ENCODE data around the gene MEIS2. TPM values are rescaled to one million over a fixed set of nuclear protein-coding genes. Genes with fewer than 3 reads are reported as not detected.
A peak's percentile ranks its signal among the peaks of the same experiment; 100 is the strongest.

MEIS2 gene
- polyA plus RNA-seq, 4 donors, result 138 to 178 (median 147) TPM

DNA sequence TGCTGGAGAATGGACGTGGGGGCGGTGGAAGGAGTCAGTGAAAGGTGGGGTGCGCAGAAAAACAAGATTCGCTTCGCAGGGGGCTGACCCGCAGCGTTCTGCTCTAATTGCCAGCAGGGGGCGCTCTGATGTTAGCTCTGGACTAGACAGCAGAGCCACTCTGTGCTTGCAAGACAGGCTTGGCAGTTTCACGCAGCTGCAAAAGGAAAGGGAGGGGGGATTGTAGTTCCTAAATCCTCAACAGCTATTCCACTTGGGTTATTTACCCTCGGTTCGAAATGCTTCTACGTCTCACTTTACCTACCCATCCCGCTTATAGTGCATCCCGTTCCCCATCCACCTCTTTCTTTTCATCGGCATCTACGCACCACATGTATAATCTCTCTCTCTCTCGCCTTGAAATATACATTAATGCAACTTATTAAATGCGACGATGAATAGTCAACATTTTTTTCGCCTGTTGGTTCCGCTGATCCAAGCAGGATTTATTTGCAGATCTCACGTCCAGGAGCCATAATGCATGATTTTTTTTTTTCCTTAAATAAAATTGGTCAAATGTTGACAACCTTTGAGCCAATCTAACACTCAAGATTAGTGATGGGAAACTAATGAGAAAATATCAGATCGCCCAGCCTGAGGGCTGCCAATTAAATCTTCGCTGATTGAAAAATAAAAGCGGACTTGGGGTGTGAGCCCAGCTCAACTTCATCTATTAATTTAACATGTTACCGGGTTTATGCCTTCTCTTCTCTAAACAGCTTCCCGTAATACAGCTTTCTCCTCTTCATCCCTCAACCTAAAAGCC lies 216.4 kb downstream of the MEIS2 start:
- DNase-seq (ENCODE audit: low read depth in 4 of 4, low spot score in 2 of 4), result peak in 3 of 4 donors; percentile 81 to 94 (median 86)

DNA sequence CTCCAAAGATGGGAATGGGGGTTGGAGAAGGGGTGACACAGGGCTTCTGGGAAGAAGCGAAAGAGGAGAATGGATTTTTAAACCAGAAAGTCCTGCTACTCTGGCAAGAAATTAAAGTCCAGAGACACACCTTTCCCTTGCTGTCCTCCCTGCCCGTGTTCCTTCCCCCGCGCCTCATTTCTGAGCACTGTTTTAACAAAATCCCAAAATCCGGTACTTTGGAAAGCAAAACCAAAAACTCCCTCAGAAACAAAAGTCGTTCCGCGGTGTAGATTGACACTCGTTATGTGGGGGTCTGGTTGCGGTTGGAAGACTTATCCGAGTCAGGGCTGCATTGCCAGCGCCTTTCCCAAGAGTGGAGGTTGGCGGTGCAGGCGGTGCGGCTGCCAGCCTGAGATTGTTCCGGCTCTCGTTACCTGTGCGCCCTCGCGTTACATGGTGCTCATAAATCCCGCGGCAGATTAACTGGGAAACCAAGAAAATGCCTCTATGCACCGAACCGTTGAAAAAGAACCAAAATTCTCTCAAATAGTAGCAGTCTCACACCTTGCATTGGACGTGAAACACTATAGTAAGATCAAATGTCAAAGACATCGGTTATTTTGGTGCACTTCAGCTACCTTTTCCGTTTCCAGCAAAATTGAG lies 217.7 kb downstream of the MEIS2 start:
- DNase-seq (ENCODE audit: low read depth in 4 of 4, low spot score in 2 of 4), result peak in 2 of 4 donors; percentile 58 to 79

DNA sequence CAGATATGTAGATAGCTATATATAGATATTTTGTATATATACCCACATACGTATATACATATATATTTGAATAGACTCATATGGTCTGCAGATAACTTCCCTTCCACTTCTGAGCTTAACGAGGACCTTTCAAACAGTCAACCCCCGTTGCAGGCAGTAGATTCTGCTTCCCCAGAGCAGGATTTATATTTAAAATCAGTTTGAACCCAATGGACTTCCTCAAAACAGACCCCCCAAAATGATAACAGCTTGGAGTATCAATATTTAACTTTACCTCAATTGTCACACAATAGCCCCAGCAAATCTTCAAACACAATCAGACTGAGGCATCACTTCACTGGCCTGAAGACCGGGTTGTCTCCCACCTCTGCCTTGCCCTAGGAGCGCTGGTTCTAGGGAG lies 218.3 kb downstream of the MEIS2 start:
- DNase-seq (ENCODE audit: low read depth in 4 of 4, low spot score in 2 of 4), result peak in 1 of 4 donors; percentile 36

DNA sequence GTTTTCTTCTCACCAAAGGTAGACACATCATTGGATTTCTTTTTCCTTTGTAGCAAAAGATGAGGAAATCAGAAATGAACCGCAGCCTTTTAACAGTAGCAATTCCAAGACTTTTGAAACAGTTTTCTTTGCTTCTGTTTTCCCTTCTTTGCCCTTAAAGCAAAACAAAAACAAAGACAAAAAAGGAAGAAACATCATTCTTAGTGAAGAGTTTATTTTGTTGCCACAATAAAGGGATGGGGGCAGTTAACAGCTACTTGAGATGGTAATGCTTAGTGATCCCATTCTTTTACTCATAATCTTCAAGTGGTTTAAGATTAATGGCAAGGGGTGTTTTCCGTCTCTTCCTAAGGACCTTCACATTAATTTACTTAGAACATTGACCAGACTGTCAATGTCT lies 218.8 kb downstream of the MEIS2 start:
- DNase-seq (ENCODE audit: low read depth in 4 of 4, low spot score in 2 of 4), result peak in 1 of 4 donors; percentile 32

DNA sequence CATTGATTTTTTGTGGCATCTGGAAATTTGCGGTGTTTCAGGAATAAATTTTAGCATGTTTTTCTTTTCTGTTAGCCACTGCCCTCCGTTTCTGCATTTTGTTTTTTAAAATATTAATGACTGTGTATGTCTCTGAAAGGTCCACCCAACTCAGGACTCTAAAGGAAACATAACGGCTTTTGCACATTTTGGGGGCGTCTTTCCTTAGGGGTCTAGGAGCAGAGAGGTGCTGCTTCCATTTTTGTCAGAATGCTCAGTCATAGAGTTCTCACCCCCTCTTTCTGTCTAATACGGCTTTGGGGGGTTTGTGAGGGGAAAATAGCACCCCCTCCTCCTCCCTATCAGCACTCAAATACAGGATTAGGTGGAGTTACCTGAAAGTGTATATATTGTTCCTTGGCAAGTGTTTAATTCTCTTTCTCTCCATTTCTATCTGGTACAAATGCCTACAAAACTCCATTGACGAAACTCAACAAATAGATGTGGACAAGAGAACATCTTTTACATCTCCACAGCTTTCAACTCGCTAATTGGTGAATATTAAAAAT lies 219.4 kb downstream of the MEIS2 start:
- DNase-seq (ENCODE audit: low read depth in 4 of 4, low spot score in 2 of 4), result no peak

DNA sequence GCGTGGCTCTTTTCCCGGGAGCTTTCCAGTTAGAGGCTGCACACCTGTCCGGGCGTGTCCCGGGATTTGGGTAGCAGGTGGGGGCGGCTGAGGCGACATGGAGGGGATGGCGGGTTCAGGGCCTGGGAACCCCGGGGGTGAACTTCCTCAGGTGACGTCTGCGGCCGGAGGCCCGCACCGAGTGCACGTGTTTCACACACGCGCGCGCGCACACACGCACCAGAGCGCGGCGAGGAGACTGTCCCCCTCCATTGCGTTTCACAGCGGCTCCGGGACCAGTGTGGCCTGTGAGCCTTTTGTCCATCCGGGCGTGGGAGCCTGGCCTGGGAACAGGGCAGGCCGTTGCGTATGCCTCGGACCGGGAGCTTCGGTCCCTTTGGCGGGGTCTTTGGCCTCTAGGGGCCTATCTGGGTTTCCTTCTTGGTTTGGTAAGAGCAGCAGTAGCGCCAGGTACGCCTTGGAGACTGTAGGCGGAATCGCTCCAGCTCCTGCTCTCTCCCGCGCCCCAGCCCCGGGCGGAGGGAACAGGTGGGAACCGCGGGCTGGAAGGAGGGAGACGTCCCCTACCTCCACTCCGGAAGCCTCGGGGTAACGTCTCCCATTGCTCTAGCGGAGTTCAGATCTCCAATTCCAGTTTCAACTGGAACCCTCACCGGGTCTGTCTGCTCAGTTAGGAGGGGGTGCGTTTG lies 220.0 kb downstream of the MEIS2 start:
- DNase-seq (ENCODE audit: low read depth in 4 of 4, low spot score in 2 of 4), result peak in 2 of 4 donors; percentile 34 to 41

DNA sequence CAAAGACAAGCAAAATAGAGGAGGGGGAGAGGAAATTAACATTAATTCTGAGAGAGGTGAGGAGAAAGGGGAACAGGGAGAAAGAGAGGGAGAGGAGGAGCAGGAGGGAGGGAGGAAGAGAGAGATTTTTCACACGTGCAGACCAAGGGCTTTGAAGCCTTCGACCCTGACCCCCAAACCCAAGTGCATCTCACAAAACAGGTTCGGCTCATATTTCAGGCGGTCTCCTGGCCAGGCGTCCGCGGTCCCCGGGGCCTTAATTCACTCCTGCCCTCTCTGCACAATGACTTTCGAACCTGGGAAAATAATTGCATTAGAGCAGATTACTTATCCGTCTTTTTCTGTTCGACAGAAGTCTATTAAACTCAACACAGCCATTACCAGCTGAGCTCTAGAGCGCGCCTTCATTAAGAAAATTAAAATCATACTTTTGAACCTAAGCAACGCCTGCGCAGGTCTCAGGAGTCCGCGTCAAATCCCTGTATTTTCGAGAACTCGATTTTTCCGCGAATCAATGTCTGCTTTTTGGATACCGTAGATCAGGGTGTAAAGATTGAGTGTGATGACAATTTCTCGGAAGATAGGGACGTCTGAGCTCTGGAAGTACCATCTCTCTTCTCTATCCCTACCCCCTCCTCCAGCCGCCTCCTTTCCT lies 220.7 kb downstream of the MEIS2 start:
- no peak for DNase-seq (ENCODE audit: low read depth in 4 of 4, low spot score in 2 of 4)

DNA sequence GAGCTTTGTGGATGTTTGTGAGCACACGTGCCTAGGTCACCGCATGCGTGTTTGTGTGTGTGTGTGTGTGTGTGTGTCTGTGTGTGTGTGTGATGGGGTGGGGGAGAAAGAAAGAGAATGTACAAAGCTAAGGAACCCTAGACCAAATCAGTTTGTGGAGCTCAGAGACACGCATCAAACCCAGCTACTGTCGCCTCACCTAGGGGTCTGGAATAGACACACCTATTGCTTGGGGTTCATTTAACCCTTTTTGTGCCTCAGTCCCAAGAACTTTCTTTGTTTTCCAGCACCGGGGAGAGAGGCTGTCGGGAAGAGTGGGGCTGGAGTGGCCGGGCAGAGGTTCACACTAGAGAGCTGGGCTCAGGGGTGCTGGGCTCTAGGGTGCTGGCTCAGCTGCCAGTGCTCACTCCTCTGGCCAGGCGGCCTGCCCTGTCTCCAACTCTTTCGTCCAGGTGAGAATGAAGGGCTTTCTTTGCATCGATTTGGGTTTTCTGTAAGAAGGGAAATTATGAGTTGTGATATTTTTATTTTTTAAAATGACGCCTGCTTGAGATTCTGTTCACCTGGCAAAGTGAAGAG lies 221.6 kb downstream of the MEIS2 start:
- no peak for DNase-seq (ENCODE audit: low read depth in 4 of 4, low spot score in 2 of 4)

DNA sequence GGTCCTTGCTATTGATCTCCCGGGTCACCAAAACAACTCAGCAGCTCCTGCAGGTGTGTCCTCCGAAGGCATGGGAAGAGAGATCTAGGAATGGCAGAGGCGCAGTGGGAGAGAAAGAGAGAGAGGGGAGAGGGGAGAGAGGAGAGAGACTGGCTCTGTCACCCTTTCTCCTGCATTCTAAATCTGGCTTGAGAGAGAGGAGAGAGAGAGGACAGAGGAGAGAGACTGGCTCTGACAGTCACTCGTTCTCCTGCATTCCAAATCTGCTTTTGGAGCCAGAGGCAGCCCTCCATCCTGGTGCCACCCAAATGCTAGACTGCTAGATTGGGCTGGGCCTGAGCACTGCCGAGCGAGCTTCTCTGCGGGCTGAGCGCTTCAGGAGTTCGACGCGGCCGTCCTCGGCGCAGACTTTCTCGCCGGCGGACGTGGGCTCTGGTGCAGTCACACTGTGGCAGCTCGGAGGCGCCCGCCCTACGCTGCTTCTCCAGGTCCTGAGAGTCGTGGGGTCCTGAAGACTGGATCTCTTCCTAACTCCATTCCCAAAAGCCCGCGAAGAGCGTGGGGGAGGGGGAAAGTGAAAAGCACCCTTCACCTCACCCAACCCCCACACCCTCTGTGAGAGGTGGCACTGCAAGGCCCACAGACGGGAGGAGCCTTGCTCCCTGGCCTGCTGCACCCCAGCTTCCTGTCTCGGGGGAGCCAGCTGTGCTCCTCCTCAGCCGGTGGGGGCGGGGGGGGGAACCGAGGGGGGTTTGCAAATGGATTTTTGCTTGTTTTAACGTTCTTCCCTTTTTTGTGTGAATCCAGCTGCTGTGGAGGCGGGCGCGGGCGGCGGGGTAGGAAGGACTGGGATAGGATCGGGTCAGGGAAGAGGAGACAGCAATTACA lies 222.3 kb downstream of the MEIS2 start:
- peak in 1 of 4 donors; percentile 47 for DNase-seq (ENCODE audit: low read depth in 4 of 4, low spot score in 2 of 4)

DNA sequence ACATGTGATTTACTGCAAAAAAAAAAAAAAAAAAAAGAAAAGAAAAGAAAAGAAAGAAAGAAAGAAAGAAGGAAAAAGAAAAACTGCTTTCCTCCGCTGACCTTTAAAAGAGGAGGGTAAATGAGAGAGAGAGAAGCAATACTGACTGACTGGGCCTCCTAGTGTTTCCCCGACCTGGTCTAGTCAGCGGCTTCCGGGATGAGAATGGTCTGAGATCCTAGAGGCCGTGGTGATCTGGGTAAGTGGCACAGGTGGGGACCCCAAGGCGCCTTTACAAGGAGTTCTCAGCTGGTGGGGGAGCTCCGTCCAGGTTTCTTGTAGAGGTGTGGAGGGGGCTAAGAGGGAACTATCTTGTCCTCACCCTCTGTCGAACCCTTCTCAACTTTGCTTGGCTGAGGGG lies 223.1 kb downstream of the MEIS2 start:
- no peak for DNase-seq (ENCODE audit: low read depth in 4 of 4, low spot score in 2 of 4)

DNA sequence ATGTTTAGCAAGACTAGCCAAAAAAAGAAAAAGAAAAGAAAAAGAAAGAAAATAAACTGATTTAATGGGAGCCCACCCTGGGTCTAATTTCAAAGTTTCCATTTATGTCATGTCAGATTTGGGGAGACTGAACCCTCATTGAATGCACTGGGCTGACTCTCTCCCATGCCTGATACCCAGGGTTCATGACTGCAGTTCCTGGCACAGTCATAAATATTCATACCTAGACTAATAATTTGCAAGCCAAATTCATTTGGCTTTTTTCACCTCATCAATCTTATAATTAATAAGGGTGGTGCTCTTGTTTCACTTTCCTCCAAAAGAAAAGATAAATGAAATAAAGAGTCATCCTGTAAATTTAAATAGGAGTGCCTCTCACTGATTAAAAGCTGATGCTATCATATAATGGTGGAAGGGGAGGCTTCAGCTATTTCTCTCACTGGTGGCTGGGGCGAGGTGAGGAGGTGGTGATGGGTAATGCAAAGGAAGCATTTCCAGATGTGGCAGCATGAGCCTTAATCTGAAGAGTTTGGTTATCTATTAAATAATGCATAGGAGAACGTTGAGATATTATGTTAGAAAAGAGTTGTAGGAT lies 224.5 kb downstream of the MEIS2 start:
- no peak for DNase-seq (ENCODE audit: low read depth in 4 of 4, low spot score in 2 of 4)

DNA sequence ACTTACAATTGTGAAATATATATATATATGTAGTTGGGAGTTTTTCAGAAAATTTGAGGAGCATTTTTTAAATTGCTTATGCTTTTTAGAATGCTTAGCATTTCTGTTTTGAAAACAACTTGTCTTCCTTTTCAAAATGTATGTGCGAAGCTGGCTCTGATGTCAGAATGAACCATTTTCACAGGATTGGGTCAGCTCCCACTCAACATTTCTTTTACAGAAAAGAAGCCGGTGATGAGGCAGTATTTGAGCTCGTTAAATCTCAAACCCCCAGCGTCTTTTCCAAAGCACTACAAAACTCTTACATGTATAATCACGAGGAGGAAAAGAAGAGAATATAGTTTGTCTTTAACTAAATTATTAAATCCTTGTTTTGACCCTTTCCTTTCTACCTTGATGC lies 225.4 kb downstream of the MEIS2 start:
- DNase-seq (ENCODE audit: low read depth in 4 of 4, low spot score in 2 of 4), result no peak

DNA sequence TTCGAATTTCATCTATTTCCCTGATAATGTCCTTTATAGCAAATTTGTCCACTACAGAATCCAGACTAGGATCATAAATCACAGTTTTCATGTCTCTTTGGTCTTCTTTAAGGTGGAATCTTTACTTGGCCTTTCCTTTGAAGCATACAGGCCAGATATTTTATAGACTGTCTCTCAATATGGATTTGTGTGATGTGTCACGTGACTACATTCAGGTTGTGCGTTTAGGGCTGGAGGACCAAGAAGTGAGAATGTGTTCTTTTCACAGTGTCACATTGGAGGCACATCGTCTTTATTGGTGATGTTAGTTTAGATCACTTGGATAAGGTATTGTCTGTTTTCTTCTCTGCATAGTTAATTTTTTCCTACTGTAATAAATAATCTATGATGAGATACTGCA lies 232.9 kb downstream of the MEIS2 start:
- no peak for DNase-seq (ENCODE audit: low read depth in 4 of 4, low spot score in 2 of 4)

DNA sequence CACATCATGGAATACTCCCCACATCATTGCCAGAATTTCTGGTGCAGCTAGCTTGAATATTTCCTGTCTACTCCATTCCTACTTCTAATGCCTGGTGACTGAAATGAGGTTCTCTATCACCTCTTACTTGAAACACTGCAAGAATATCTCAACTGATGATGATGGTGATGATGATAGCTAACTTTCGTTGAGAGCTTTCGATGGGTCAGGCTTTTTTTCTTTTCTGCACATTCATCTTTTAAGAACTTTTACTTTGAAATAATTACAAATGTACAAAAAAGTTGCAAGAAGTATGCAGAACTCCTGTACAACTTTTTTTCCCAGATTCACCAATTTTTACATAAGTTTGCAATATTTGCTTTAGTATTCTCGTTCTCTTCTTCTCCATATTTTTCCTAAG lies 233.5 kb downstream of the MEIS2 start:
- no peak for DNase-seq (ENCODE audit: low read depth in 4 of 4, low spot score in 2 of 4)

DNA sequence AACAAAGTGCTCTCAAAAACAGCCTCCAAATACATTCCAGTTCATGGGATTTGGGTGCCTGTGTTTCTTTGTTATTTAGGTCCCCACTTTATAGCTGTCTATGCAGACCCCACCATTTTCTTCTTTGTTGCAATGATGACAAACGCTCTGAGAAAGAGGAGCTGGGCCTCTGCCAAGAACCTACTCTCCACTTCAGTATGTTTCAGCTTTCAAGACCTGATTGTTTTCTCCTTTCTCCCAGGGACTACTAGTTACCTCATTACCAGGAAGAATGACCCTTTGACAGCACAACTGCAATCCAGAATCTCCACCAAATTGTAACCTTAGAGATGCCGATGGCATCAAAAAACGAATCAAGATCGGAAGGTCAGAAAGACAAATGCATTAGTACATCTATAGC lies 236.8 kb downstream of the MEIS2 start:
- no peak for DNase-seq (ENCODE audit: low read depth in 4 of 4, low spot score in 2 of 4)

DNA sequence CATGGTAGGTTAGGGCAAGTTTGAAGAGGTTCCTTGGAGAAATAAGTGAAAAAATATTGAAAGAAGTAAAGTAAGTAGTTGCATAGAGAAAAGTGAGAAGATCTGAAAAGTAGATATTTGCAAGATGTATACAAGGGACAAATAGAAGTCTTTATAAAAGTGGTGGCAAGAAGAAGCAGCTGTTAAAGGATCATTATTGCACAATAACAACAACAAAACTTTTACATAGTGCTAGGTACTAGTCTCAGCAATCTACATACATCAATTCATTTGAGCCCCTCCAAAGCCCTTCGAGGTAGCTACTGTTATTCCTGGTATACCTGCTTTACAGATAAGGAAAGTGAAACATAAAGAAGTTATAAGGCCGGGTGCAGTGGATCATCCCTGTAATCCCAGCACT lies 239.6 kb downstream of the MEIS2 start:
- DNase-seq (ENCODE audit: low read depth in 4 of 4, low spot score in 2 of 4), result no peak

DNA sequence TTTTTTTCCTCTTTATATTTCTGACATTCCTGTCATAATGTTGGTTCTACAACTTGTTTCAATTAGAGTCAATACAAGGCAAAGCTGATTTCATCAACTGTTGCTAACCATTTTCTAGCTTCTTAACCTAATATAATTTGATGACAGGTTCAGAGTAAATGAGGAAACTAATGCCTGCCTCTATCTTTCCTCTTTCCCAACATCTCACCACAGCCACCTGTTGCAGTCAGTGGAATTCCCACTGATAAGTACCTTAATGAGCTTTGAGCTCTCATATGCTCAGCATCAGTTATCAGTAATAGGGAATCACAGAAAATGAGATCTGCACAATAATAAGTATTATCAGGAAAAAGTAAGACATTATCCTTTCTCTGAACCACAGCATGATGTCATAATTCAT lies 241.9 kb downstream of the MEIS2 start:
- no peak for DNase-seq (ENCODE audit: low read depth in 4 of 4, low spot score in 2 of 4)

DNA sequence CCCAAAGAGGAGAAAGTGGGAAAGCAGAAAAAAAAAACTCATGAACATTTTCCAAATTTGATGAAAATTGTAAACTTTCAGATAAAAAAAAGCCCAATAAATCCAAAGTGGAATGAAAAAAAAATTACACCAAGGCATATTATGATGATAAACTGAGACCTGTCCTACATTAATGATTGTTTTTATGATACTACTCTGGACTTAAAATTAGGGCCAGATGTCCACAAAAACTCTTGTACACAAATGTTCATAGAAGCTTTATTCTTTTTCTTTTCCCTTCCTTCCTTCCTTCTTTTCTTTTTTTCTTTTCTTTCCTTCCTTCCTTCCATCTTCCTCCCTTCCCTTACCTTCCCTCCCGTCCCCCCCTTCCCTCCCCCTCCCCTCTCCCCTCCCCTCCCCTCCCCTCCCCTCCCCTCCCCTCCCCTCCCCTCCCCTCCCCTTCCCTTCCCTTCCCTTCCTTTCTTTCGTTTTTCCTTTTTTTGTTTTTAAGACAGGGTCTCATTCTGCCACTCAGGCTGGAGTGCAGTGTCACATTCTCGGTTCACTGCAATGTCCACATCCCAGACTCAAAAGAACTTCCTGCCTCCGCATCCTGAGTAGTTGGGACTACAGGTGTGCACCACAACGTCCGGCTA lies 243.9 kb downstream of the MEIS2 start:
- DNase-seq (ENCODE audit: low read depth in 4 of 4, low spot score in 2 of 4), result no peak

DNA sequence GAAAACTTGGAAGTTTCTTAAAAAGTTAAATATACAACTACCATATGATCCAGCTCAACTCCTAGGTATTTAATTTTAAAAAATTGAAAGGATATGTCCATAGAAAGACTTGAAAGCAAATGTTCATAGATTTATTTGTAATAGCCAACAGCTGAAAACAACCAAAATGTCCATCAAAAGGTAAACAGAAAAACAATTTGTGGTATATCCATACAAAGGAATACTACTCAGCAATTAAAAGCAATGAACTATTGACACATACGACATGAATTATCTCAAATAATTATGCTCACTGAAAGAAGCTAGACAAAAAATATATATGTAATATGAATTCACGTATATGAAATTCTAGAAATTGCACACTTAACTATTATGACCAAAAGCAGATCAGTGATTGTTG lies 249.5 kb downstream of the MEIS2 start:
- DNase-seq (ENCODE audit: low read depth in 4 of 4, low spot score in 2 of 4), result no peak
